ENCODE results near the gene PRR12. TPM values are rescaled to one million over a fixed set of nuclear protein-coding genes. Genes with fewer than 3 reads are reported as not detected.

PRR12 gene
- total and polyA plus RNA-seq, 2 donors (not counting 3 experiments of a cell fraction or from before 2014, with no cell fraction given), result 1.9 to 37.0 TPM

- TF ChIP-seq JUN (IDR thresholded peaks at IDR 0.05; ENCODE audit: borderline replicate concordance, insufficient read depth, insufficient read length, low read depth) (no peak), POLR2AphosphoS5 (IDR thresholded peaks at IDR 0.05; ENCODE audit: insufficient read depth, low read depth, low read length) (no peak), POLR2A (IDR thresholded peaks at IDR 0.05; ENCODE audit: low read depth, low read length) (no peak), CTCF (IDR thresholded peaks at IDR 0.05; ENCODE audit: extremely low read depth in 1 of 2, insufficient read depth in 1 of 2, low read depth in 1 of 2, low read length in 2 of 2) (no peak), GATA2 (IDR thresholded peaks at IDR 0.05; ENCODE audit: insufficient read depth, insufficient read length, low read depth, low read length) (no peak), MYC (IDR thresholded peaks at IDR 0.05; ENCODE audit: low read depth, low read length) (no peak), FOS (IDR thresholded peaks at IDR 0.05; ENCODE audit: borderline replicate concordance, insufficient read depth, low read length) (no peak), EZH2 (IDR thresholded peaks at IDR 0.05; ENCODE audit: borderline replicate concordance, low read depth, low read length, severe bottlenecking) (no peak)
- TF ChIP-seq, protein P1, sequence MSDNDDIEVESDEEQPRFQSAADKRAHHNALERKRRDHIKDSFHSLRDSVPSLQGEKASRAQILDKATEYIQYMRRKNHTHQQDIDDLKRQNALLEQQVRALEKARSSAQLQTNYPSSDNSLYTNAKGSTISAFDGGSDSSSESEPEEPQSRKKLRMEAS (IDR thresholded peaks at IDR 0.05; ENCODE audit: insufficient read depth, insufficient read length), result no peak
- Histone ChIP-seq H3K4me1 (ENCODE audit: control insufficient read depth, extremely low read depth, insufficient read depth, low read length) (peaks cover 22% of the 10 kb centered on the region), H3K9me1 (replicated peaks; ENCODE audit: control insufficient read depth, extremely low read depth, insufficient read depth, low read length) (no peaks in the 10 kb centered on the region), H4K20me1 (replicated peaks; ENCODE audit: control insufficient read depth, extremely low read depth, insufficient read depth, low read length) (no peaks in the 10 kb centered on the region), H3K79me2 (ENCODE audit: control insufficient read depth, insufficient read depth, low read length) (no peaks in the 10 kb centered on the region), H2AFZ (ENCODE audit: low read depth, low read length) (no peak overlapping the region), H3K9ac (replicated peaks; ENCODE audit: extremely low read depth, insufficient read depth, low read length) (no peak overlapping the region), H3K27ac (ENCODE audit: insufficient read depth, low read depth, low read length) (no peak overlapping the region), H3K4me3 (replicated peaks in 1 of 3; ENCODE audit: insufficient read depth in 1 of 3, low read depth in 1 of 3, low read length in 3 of 3) (no peak overlapping the region), H3K9me3 (replicated peaks; ENCODE audit: control insufficient read depth, insufficient read depth, low read length) (no peaks in the 10 kb centered on the region), H3K36me3 (ENCODE audit: control insufficient read depth in 2 of 2, extremely low read depth in 1 of 2, insufficient read depth in 2 of 2, low read length in 2 of 2) (peaks cover 15 to 35% of the 10 kb centered on the region in 2 experiments), H3K27me3 (ENCODE audit: control insufficient read depth in 2 of 2, insufficient read depth in 2 of 2, low read length in 2 of 2) (no peaks in the 10 kb centered on the region), H3K4me2 (ENCODE audit: insufficient read depth, low read length) (no peak overlapping the region)
- FAIRE-seq, result no peak
- ChIA-PET POLR2A (no interaction called here), CTCF (interaction anchor here (6.1 kb wide), 1 partner anchor 14 kb away, joined by 51 read pairs; no protein-coding TSS in a partner anchor)
- dilution Hi-C loops (cut with MboI; ENCODE audit: extremely low pct_ligation_motif_present, low sequenced_read_pairs), result no loop called here
- intact Hi-C loops (cut with micrococcal nuclease), result no loop called here
- BruUV-seq (replicated peaks), result no TSS peak
- DNase-seq (ENCODE audit: low read depth, low spot score), result no peak
These were observed 34.3 kb upstream of the PRR12 start for GRCh38 chr19:49556412-49557398.
